ENCODE data around the gene GLDC. TPM values are rescaled to one million over a fixed set of nuclear protein-coding genes. Genes with fewer than 3 reads are reported as not detected.

GLDC gene
- 13.4 TPM for total RNA-seq

GRCh38 chr9:6645355-6646292 lies at the start of gene GLDC:
Gene GLDC (minus strand): TSS chr9:6645729. CDS start chr9:6645499, 230 bp downstream.

Small RNA genes lying within 50 kb of the gene (small RNA-seq; reads per million reads assigned to genes)
- gene RN7SL123P (ENCODE audit: low replicate concordance) (not detected), gene RN7SL25P (ENCODE audit: low replicate concordance) (not detected)

Other genes with a start within 250 kb of the GLDC start
- gene UHRF2, start 232.5 kb downstream of the GLDC start, total RNA-seq: 79.1 TPM
- gene KDM4C, start 112.2 kb upstream of the GLDC start, total RNA-seq: 45.2 TPM